HG02852 (cell line): ENCODE measurements around the gene GARNL3.

Source experiments
- ATAC-seq: cut with Tn5 transposase; IDR thresholded peaks from one replicate; pipeline ENCODE4 v1.9.1; 2021; ENCODE audit warnings: mild to moderate bottlenecking, moderate library complexity; ENCODE audit not compliant: unreplicated experiment

Gene GARNL3

GRCh38 chr9:127426756-127427155 is 162.2 kb downstream of the GARNL3 start:
- no peak for ATAC-seq

- ATAC-seq: no peak
These were observed 163.8 kb downstream of the GARNL3 start for GRCh38 chr9:127428348-127428747.

GRCh38 chr9:127430415-127430814 is 165.8 kb downstream of the GARNL3 start:
- no peak for ATAC-seq

GRCh38 chr9:127437497-127438264 is 173.1 kb downstream of the GARNL3 start:
- no peak for ATAC-seq

- ATAC-seq: no peak
These were observed 173.8 kb downstream of the GARNL3 start for GRCh38 chr9:127438394-127438793.
